Measurements from ENCODE around the gene SMCHD1. TPM values are rescaled to one million over a fixed set of nuclear protein-coding genes. Genes with fewer than 3 reads are reported as not detected.

The SMCHD1 gene
- total and polyA plus RNA-seq, 10 of the 15 experiments (the other 5 are each of a cell fraction or from before 2014, with no cell fraction given): 6.0 to 110 (median 48.0) TPM

DNA sequence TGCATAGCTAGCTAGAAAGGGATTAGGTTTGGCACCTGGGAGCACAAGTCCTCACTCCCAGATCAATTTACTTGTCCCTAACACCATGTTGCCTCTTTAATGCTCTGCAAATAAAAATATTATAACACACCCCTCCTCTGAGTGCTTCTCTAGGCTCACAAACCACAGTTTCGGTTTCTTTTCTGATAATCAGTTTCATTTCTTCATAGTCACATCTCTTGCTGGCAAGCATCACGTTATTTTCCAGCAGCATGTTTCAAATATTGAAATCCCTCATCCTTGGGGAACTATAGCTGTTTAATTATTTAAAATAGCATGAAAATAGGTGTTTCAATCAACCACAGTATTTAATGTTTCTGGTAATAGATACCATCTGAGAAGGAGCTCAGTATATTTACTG, 13.9 kb upstream of the SMCHD1 start:
- POLR2A ChIA-PET: interaction anchor here (1.0 to 4.8 kb wide), 6 partner anchors 10 to 36 kb away, joined by 4 to 44 read pairs (median 7); partner anchors contain the start of gene SMCHD1
- peaks cover 49% of the 10 kb centered on the region for H3K4me1 ChIP-seq (ENCODE audit: control insufficient read depth, insufficient read depth, low read length)
- intact Hi-C loops (cut with micrococcal nuclease; ENCODE audit: unreplicated experiment) (loop anchor here (2.0 kb wide), 1 partner anchor 13 kb away; the partner anchor contains the start of gene SMCHD1), in situ Hi-C loops (cut with MboI) (no loop called here)
- peak; percentile 77 for DNase-seq (ENCODE audit: low read depth, low spot score)
- H2AFZ ChIP-seq (ENCODE audit: control insufficient read depth, low read depth, low read length): peak overlapping the region; percentile 45; the same call in 1 of the 2 replicates
- peak overlapping the region; percentile 99 for H3K27ac ChIP-seq (ENCODE audit: control insufficient read depth, insufficient read depth)
- H3K79me2 ChIP-seq (ENCODE audit: control insufficient read depth, insufficient read depth, low read length): no peaks in the 10 kb centered on the region
- H3K9me3 ChIP-seq (replicated peaks; ENCODE audit: control insufficient read depth, insufficient read depth, low read length): no peaks in the 10 kb centered on the region
- ATAC-seq: peak; percentile 80
- peak overlapping the region; percentile 37; the same call in 1 of the 2 replicates for H3K9ac ChIP-seq (ENCODE audit: control insufficient read depth, insufficient read depth, low read length)
- 2% methylated on average over 2 of the region's 2 CpGs for WGBS (ENCODE audit: insufficient coverage, insufficient replicate concordance, low lambda C conversion rate, missing lambda C conversion rate)
- CTCF ChIA-PET: interaction anchor here (1.2 to 1.6 kb wide), 3 partner anchors 10 to 15 kb away, joined by 3 to 8 read pairs (median 4); no protein-coding TSS in a partner anchor
- RAD21 ChIA-PET (ENCODE audit: unreplicated experiment): interaction anchor here (1.0 to 3.1 kb wide), 8 partner anchors 9 to 609 kb away, joined by 3 to 30 read pairs (median 3); partner anchors contain the start of genes METTL4, NDC80 and SMCHD1
- BruUV-seq (replicated peaks): no TSS peak
- FAIRE-seq: peak; percentile 81
- H4K20me1 ChIP-seq (ENCODE audit: control insufficient read depth, insufficient read depth): no peaks in the 10 kb centered on the region
- H3K4me3 ChIP-seq: peak overlapping the region; percentile 33
- H3K4me2 ChIP-seq (ENCODE audit: control insufficient read depth, insufficient read depth): peak overlapping the region; percentile 93
- H3K36me3 ChIP-seq (ENCODE audit: control insufficient read depth in 2 of 2, insufficient read depth in 2 of 2, low read length in 1 of 2): no peaks in the 10 kb centered on the region
- SMC1A ChIA-PET (ENCODE audit: uncharacterized antibody, unreplicated experiment): interaction anchor here (0.9 to 4.3 kb wide), 8 partner anchors 11 to 70 kb away, joined by 3 to 29 read pairs (median 6); partner anchors contain the start of genes METTL4, NDC80 and SMCHD1
- no peaks in the 10 kb centered on the region for H3K27me3 ChIP-seq (replicated peaks in 1 of 2; ENCODE audit: control insufficient read depth in 2 of 2, insufficient read depth in 2 of 2, low read length in 1 of 2)
- TF ChIP-seq DPF2 (IDR thresholded peaks at IDR 0.05) (peak; percentile 68), SPI1 (IDR thresholded peaks at IDR 0.05; ENCODE audit: borderline replicate concordance, insufficient read depth, low read depth, low read length) (peak; percentile 66; the same call in 1 of the 2 replicates), NBN (IDR thresholded peaks at IDR 0.05) (no peak; the same call in 1 of the 2 replicates), LARP7 (IDR thresholded peaks at IDR 0.05) (no peak), TAF1 (IDR thresholded peaks at IDR 0.05; ENCODE audit: borderline replicate concordance, low read depth, low read length) (peak; percentile 60; the same call in 1 of the 2 replicates), MEF2A (IDR thresholded peaks at IDR 0.05; ENCODE audit: insufficient read depth, low read depth, low read length) (0 out of 2 replicates have a peak, but pooled peaks have one; percentile 40), CBFB (IDR thresholded peaks at IDR 0.05; ENCODE audit: low read depth) (peak; percentile 73), BHLHE40 (IDR thresholded peaks at IDR 0.05; ENCODE audit: borderline replicate concordance in 1 of 2, low read depth in 2 of 2, low read length in 1 of 2) (peak; percentile 71 to 82; a peak in 3 of 4 replicates), SMAD5 (IDR thresholded peaks at IDR 0.05; ENCODE audit: low read depth) (no peak), TBL1XR1 (IDR thresholded peaks at IDR 0.05; ENCODE audit: low read depth, low read length) (no peak), ATF7 (IDR thresholded peaks at IDR 0.05; ENCODE audit: low read depth) (peak; percentile 44), IKZF1 (conservative IDR thresholded peaks at IDR 0.05) (peak; percentile 63; the same call in 1 of the 2 replicates), CREB1 (IDR thresholded peaks at IDR 0.05; ENCODE audit: low read depth) (peak; percentile 44; the same call in 1 of the 2 replicates), CREM (IDR thresholded peaks at IDR 0.05; ENCODE audit: low read depth) (peak; percentile 38; the same call in 1 of the 2 replicates), ZNF217 (IDR thresholded peaks at IDR 0.05) (0 out of 2 replicates have a peak, but pooled peaks have one; percentile 4), ZNF24 (IDR thresholded peaks at IDR 0.05) (peak; percentile 89), BMI1 (IDR thresholded peaks at IDR 0.05; ENCODE audit: borderline replicate concordance) (peak; percentile 41; the same call in 1 of the 2 replicates), IKZF2 (IDR thresholded peaks at IDR 0.05) (peak; percentile 70 to 83; a peak in 3 of 4 replicates), EED (IDR thresholded peaks at IDR 0.05; ENCODE audit: low read depth) (peak; percentile 35; the same call in 1 of the 2 replicates)
- TF ChIP-seq, protein P1, sequence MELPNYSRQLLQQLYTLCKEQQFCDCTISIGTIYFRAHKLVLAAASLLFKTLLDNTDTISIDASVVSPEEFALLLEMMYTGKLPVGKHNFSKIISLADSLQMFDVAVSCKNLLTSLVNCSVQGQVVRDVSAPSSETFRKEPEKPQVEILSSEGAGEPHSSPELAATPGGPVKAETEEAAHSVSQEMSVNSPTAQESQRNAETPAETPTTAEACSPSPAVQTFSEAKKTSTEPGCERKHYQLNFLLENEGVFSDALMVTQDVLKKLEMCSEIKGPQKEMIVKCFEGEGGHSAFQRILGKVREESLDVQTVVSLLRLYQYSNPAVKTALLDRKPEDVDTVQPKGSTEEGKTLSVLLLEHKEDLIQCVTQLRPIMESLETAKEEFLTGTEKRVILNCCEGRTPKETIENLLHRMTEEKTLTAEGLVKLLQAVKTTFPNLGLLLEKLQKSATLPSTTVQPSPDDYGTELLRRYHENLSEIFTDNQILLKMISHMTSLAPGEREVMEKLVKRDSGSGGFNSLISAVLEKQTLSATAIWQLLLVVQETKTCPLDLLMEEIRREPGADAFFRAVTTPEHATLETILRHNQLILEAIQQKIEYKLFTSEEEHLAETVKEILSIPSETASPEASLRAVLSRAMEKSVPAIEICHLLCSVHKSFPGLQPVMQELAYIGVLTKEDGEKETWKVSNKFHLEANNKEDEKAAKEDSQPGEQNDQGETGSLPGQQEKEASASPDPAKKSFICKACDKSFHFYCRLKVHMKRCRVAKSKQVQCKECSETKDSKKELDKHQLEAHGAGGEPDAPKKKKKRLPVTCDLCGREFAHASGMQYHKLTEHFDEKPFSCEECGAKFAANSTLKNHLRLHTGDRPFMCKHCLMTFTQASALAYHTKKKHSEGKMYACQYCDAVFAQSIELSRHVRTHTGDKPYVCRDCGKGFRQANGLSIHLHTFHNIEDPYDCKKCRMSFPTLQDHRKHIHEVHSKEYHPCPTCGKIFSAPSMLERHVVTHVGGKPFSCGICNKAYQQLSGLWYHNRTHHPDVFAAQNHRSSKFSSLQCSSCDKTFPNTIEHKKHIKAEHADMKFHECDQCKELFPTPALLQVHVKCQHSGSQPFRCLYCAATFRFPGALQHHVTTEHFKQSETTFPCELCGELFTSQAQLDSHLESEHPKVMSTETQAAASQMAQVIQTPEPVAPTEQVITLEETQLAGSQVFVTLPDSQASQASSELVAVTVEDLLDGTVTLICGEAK (IDR thresholded peaks at IDR 0.05; ENCODE audit: borderline replicate concordance): peak; percentile 48; the same call in 1 of the 2 replicates
- TF ChIP-seq, protein P2, sequence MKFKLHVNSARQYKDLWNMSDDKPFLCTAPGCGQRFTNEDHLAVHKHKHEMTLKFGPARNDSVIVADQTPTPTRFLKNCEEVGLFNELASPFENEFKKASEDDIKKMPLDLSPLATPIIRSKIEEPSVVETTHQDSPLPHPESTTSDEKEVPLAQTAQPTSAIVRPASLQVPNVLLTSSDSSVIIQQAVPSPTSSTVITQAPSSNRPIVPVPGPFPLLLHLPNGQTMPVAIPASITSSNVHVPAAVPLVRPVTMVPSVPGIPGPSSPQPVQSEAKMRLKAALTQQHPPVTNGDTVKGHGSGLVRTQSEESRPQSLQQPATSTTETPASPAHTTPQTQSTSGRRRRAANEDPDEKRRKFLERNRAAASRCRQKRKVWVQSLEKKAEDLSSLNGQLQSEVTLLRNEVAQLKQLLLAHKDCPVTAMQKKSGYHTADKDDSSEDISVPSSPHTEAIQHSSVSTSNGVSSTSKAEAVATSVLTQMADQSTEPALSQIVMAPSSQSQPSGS (IDR thresholded peaks at IDR 0.05; ENCODE audit: low read length): peak; percentile 54; the same call in 1 of the 2 replicates
